H1 (cell line): ENCODE measurements around the gene CAT. TPM values are rescaled to one million over a fixed set of nuclear protein-coding genes. Genes with fewer than 3 reads are reported as not detected.

ENCODE experiments used
- CTCF ChIA-PET: fragments of 300-600 bp; sonication (Branson Sonifier 250); formaldehyde crosslinking; loops from one replicate; lab custom pipeline; 2021; ENCODE audit not compliant: partially characterized antibody; lab: Charles Lee
- POLR2A ChIA-PET: fragments of 300-600 bp; sonication (Branson Sonifier 250); formaldehyde crosslinking; loops from one replicate; lab custom pipeline; 2021; ENCODE audit warnings: inconsistent platforms; ENCODE audit not compliant: partially characterized antibody; lab: Charles Lee
- DNase-seq, 2 experiments: peaks; one replicate each; pipeline versions ENCODE4 v3.0.0 to v3.0.0-alpha.2; 2010 to 2022; ENCODE audit warnings: low spot score in 2 of 2, low read depth in 1 of 2, mixed read lengths in 1 of 2
- FAIRE-seq: peaks from 2 replicates; lab custom pipeline; 2011; peaks lifted over from hg19 to GRCh38; lab: Jason Lieb, UNC
- H2AFZ ChIP-seq: 2 replicates; pipeline ENCODE4 v1.8.1; 2012; ENCODE audit warnings: low read length, inconsistent platforms
- H2AK5ac ChIP-seq: 2 replicates; pipeline ENCODE4 v1.6.1; 2013; ENCODE audit warnings: low read depth, low read length
- H2BK120ac ChIP-seq: replicated peaks from 2 replicates; pipeline ENCODE3; 2013; ENCODE audit warnings: low read depth, low read length, inconsistent platforms
- H2BK12ac ChIP-seq: 2 replicates; pipeline ENCODE4 v1.6.1; 2013; ENCODE audit warnings: low read depth, low read length
- H2BK15ac ChIP-seq: 2 replicates; pipeline ENCODE4 v1.6.1; 2013; ENCODE audit warnings: low read length
- H2BK20ac ChIP-seq: 2 replicates; pipeline ENCODE4 v1.6.1; 2013; ENCODE audit warnings: low read length
- H2BK5ac ChIP-seq: 2 replicates; pipeline ENCODE4 v1.6.1; 2013; ENCODE audit warnings: low read depth, low read length
- H3K14ac ChIP-seq: 2 replicates; pipeline ENCODE4 v1.6.1; 2013; ENCODE audit warnings: inconsistent platforms; ENCODE audit not compliant: insufficient read length
- H3K18ac ChIP-seq: 2 replicates; pipeline ENCODE4 v1.6.1; 2013; ENCODE audit warnings: low read length; ENCODE audit errors: extremely low read depth
- H3K23ac ChIP-seq: 2 replicates; pipeline ENCODE4 v1.6.1; 2013; ENCODE audit warnings: inconsistent platforms; ENCODE audit not compliant: insufficient read length
- H3K23me2 ChIP-seq: 2 replicates; pipeline ENCODE4 v1.6.1; 2013; ENCODE audit warnings: low read depth, low read length
- H3K27ac ChIP-seq: 2 replicates; pipeline ENCODE4 v1.6.1; 2011; ENCODE audit warnings: low read depth, low read length, inconsistent platforms
- H3K27me3 ChIP-seq, 4 experiments: replicated peaks in 1 of 4; 1 replicate in 1 of 4; 2 replicates in 3 of 4; pipeline versions ENCODE4 v1.6.1 to v1.8.1; 2011 to 2013; ENCODE audit warnings: low read length in 3 of 4, mild to moderate bottlenecking in 3 of 4, inconsistent platforms in 2 of 4, mixed read lengths in 2 of 4, moderate library complexity in 1 of 4; ENCODE audit not compliant: control insufficient read depth in 3 of 4, insufficient read depth in 3 of 4; ENCODE audit errors: extremely low read depth in 1 of 4
- H3K36me3 ChIP-seq, 4 experiments: 2 replicates each; pipeline versions ENCODE4 v1.6.1 to v1.8.1; 2011 to 2013; ENCODE audit warnings: mild to moderate bottlenecking in 4 of 4, low read length in 3 of 4, moderate library complexity in 2 of 4, control low read depth in 1 of 4, inconsistent platforms in 1 of 4; ENCODE audit not compliant: insufficient read depth in 4 of 4, control insufficient read depth in 2 of 4
- H3K4ac ChIP-seq: replicated peaks from 2 replicates; pipeline ENCODE3; 2013; ENCODE audit warnings: low read length, low read depth, mixed read lengths, inconsistent platforms; ENCODE audit not compliant: insufficient read length
- H3K4me1 ChIP-seq, 4 experiments: replicated peaks in 1 of 4; 1 replicate in 1 of 4; 2 replicates in 3 of 4; pipeline versions ENCODE4 v1.6.1 to v1.8.1; 2011 to 2013; ENCODE audit warnings: low read length in 3 of 4, inconsistent platforms in 2 of 4, mixed read lengths in 1 of 4; ENCODE audit not compliant: insufficient read depth in 4 of 4, control insufficient read depth in 3 of 4
- H3K4me2 ChIP-seq, 2 experiments: 2 replicates each; pipeline versions ENCODE4 v1.6.1 to v1.8.1; 2011 to 2013; ENCODE audit warnings: low read depth in 2 of 2, low read length in 2 of 2, control low read depth in 1 of 2, inconsistent platforms in 1 of 2, mild to moderate bottlenecking in 1 of 2; ENCODE audit not compliant: insufficient read depth in 1 of 2
- H3K4me3 ChIP-seq, 4 experiments: fragments of 200-600, 300-600 bp in 1 of 4; sonication (generic), shearing (Covaris generic), sonication (Bioruptor Twin) in 1 of 4; 2 replicates each; pipeline versions ENCODE4 v1.5.1 to v1.8.1; 2011 to 2016; ENCODE audit warnings: low read length in 4 of 4, low read depth in 3 of 4, control low read depth in 2 of 4, inconsistent platforms in 2 of 4, mild to moderate bottlenecking in 2 of 4, mixed read lengths in 1 of 4, moderate library complexity in 1 of 4; ENCODE audit not compliant: insufficient read depth in 2 of 4; ENCODE audit errors: extremely low read depth in 1 of 4
- H3K56ac ChIP-seq: replicated peaks from 2 replicates; pipeline ENCODE3; 2013; ENCODE audit warnings: low read depth, mild to moderate bottlenecking, mixed read lengths, low read length, inconsistent platforms; ENCODE audit not compliant: insufficient read length
- H3K79me1 ChIP-seq: 2 replicates; pipeline ENCODE4 v1.6.1; 2013; ENCODE audit warnings: low read depth, low read length, control low read depth
- H3K79me2 ChIP-seq, 2 experiments: 2 replicates each; pipeline versions ENCODE4 v1.6.1 to v1.8.1; 2012 to 2013; ENCODE audit warnings: low read length in 2 of 2, mild to moderate bottlenecking in 2 of 2, inconsistent platforms in 1 of 2; ENCODE audit not compliant: insufficient read depth in 2 of 2, control insufficient read depth in 1 of 2
- H3K9ac ChIP-seq, 4 experiments: replicated peaks in 1 of 4; 1 replicate in 1 of 4; 2 replicates in 3 of 4; pipeline versions ENCODE4 v1.6.1 to v1.8.1; 2011 to 2013; ENCODE audit warnings: low read depth in 3 of 4, low read length in 3 of 4, control low read depth in 2 of 4, mild to moderate bottlenecking in 2 of 4, moderate library complexity in 2 of 4, inconsistent platforms in 1 of 4; ENCODE audit errors: extremely low read depth in 1 of 4
- H3K9me3 ChIP-seq, 2 experiments: 2 replicates each; pipeline versions ENCODE4 v1.6.1 to v1.8.1; 2012 to 2013; ENCODE audit warnings: mild to moderate bottlenecking in 2 of 2, moderate library complexity in 2 of 2, control low read depth in 1 of 2, inconsistent platforms in 1 of 2, low read depth in 1 of 2, low read length in 1 of 2, mixed read lengths in 1 of 2; ENCODE audit not compliant: insufficient read depth in 2 of 2
- H4K20me1 ChIP-seq, 2 experiments: replicated peaks in 1 of 2; 2 replicates each; pipeline versions ENCODE3 to v1.8.1; 2011 to 2013; ENCODE audit warnings: inconsistent platforms in 2 of 2, low read length in 2 of 2, mild to moderate bottlenecking in 1 of 2; ENCODE audit not compliant: insufficient read depth in 2 of 2, control insufficient read depth in 1 of 2
- H4K5ac ChIP-seq: 2 replicates; pipeline ENCODE4 v1.6.1; 2013; ENCODE audit warnings: low read length, low read depth, mixed read lengths, inconsistent platforms; ENCODE audit not compliant: insufficient read length
- H4K8ac ChIP-seq: 2 replicates; pipeline ENCODE4 v1.8.0; 2013; ENCODE audit warnings: mild to moderate bottlenecking, moderate library complexity, low read length, inconsistent platforms; ENCODE audit not compliant: insufficient read depth; ENCODE audit errors: extremely low read depth
- H4K91ac ChIP-seq: replicated peaks from 2 replicates; pipeline ENCODE3; 2013; ENCODE audit warnings: low read length, mixed read lengths, inconsistent platforms; ENCODE audit not compliant: insufficient read length
- CBX8 ChIP-seq: fragments of 300-800, 300-1000 bp; sonication (generic); IDR thresholded peaks from 2 replicates; pipeline ENCODE4 v1.7.1; 2016; ENCODE audit warnings: low read depth, low read length, borderline replicate concordance
- HDAC2 ChIP-seq, 2 experiments: fragments of 300-600 bp in 1 of 2; sonication (generic) in 1 of 2; IDR thresholded peaks; 2 replicates each; pipeline ENCODE4 v1.6.1; 2011 to 2012; ENCODE audit warnings: low read depth in 2 of 2, low read length in 2 of 2, mild to moderate bottlenecking in 2 of 2, moderate library complexity in 2 of 2, borderline replicate concordance in 1 of 2, inconsistent platforms in 1 of 2
- KDM4A ChIP-seq: IDR thresholded peaks from one replicate; pipeline ENCODE4 v1.7.1; 2012; ENCODE audit warnings: low read depth, mild to moderate bottlenecking, moderate library complexity, low read length, inconsistent platforms; ENCODE audit not compliant: severe bottlenecking
- KDM5A ChIP-seq: fragments of 200-600 bp; IDR thresholded peaks from 2 replicates; pipeline ENCODE4 v1.7.1; 2012; ENCODE audit warnings: mild to moderate bottlenecking, low read length, inconsistent platforms, mixed read lengths
- MAFK ChIP-seq: IDR thresholded peaks from 2 replicates; pipeline ENCODE4 v1.6.1; 2012; ENCODE audit warnings: low read depth, mild to moderate bottlenecking, improper control_type of control experiment, low read length
- POLR2A ChIP-seq, 2 experiments: IDR thresholded peaks; 1 replicate in 1 of 2; 2 replicates in 1 of 2; pipeline ENCODE4 v1.6.1; 2011; ENCODE audit warnings: low read depth in 2 of 2, low read length in 2 of 2, mild to moderate bottlenecking in 2 of 2; ENCODE audit errors: control extremely low read depth in 1 of 2
- RAD21 ChIP-seq, 2 experiments: IDR thresholded peaks in 1 of 2; conservative IDR thresholded peaks in 1 of 2; 2 replicates each; pipeline ENCODE4 v1.6.1; 2011; ENCODE audit warnings: low read depth in 2 of 2, low read length in 2 of 2, improper control_type of control experiment in 1 of 2, inconsistent platforms in 1 of 2, mild to moderate bottlenecking in 1 of 2, moderate library complexity in 1 of 2
- SAP30 ChIP-seq: fragments of 300-600 bp; sonication (generic); IDR thresholded peaks from 2 replicates; pipeline ENCODE4 v1.7.1; 2012; ENCODE audit warnings: low read length, moderate library complexity, mild to moderate bottlenecking, inconsistent platforms; ENCODE audit not compliant: insufficient read depth, insufficient replicate concordance
- SRF ChIP-seq: IDR thresholded peaks from 2 replicates; pipeline ENCODE4 v1.6.1; 2011; ENCODE audit warnings: mild to moderate bottlenecking, low read depth, low read length, moderate library complexity
- TBP ChIP-seq: IDR thresholded peaks from 2 replicates; pipeline ENCODE4 v1.6.1; 2011; ENCODE audit warnings: low read depth, low read length, improper control_type of control experiment
- TEAD4 ChIP-seq: IDR thresholded peaks from 2 replicates; pipeline ENCODE4 v1.6.1; 2012; ENCODE audit warnings: low read depth, low read length, inconsistent platforms, mixed read lengths
- WGBS, 2 experiments: shearing (Covaris generic) in 1 of 2; methylation state at CpG; one replicate each; pipeline versions ENCODE4 v1.1.6 to v1.1.7; 2013 to 2015; ENCODE audit warnings: low lambda C conversion rate in 2 of 2, mixed read lengths in 2 of 2, inconsistent platforms in 1 of 2, low coverage in 1 of 2, missing lambda C conversion rate in 1 of 2; ENCODE audit not compliant: insufficient replicate concordance in 2 of 2, insufficient coverage in 1 of 2, insufficient read length in 1 of 2; ENCODE audit errors: extremely low coverage in 1 of 2, missing lambda C conversion rate in 1 of 2; 5-methylcytosine and 5-hydroxymethylcytosine counted together
- polyA plus RNA-seq, 7 experiments: library from polyadenylated mRNA; depleted of rRNA in 3 of 7; stranded (reverse) in 5 of 7; unstranded in 2 of 7; fragments of >200 nt in 5 of 7; fragments of 200-250 nt in 2 of 7; gene quantifications; 1 replicate in 5 of 7; 2 replicates in 1 of 7; 4 replicates in 1 of 7; pipeline versions ENCODE4 v1.2.1 to v1.2.3, GENCODE V29; 2011 to 2013; ENCODE audit warnings: missing spikeins in 2 of 7, mixed read lengths in 2 of 7
- total RNA-seq: library from RNA; stranded (reverse); fragmentation: NEBNext Ultra II Directional; extraction: Animal tissue kit (Norgen Biotek cat#: 25700); gene quantifications from 2 replicates; pipeline ENCODE4 v1.2.1, GENCODE V29; 2021

CAT gene
- total and polyA plus RNA-seq, 2 of the 8 experiments (the other 6 are each of a cell fraction or from before 2014, with no cell fraction given): 9.6 to 15.0 TPM

DNA sequence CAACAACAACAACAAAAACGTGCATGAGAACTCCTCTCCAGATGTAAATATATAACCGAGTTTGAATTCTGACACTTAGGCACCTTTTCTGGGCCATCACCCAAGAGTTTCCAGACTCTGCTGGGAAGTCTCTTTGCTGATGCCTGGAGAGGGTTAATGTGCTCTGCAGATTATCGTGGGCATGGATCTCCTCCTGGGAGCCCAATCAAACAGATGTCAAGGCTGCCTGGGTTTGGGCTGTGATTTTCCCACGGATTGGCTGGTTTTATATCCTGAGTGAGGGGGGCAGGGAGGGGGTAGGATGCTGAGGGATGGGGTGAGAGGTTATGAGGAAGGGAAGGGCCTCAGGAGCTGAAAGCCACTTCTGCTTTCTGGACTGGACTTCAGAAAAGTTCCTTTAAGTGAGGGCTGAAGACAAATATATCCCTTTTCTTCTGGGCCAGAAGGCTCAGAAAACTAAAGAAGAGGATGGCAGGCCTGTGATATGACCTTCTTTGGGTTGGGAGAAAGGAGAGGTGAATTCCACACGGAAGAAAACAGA lies 70.7 kb downstream of the CAT start:
- POLR2A ChIA-PET: no interaction called here
- no peak overlapping the region for H2AFZ ChIP-seq
- DNase-seq (no peak), FAIRE-seq (no peak)
- H4K8ac ChIP-seq: no peak overlapping the region
- H3K23ac ChIP-seq: no peak overlapping the region
- H3K4me2 ChIP-seq: no peak overlapping the region
- H3K56ac ChIP-seq: no peak overlapping the region
- H3K9ac ChIP-seq: no peak overlapping the region
- H2BK20ac ChIP-seq: no peak overlapping the region
- no peaks in the 10 kb centered on the region for H3K27me3 ChIP-seq
- peaks cover 0 to 9% (median 5%) of the 10 kb centered on the region in 4 experiments; a peak in 4 of 7 replicates for H3K4me1 ChIP-seq
- H3K23me2 ChIP-seq: no peaks in the 10 kb centered on the region
- no peak overlapping the region for H2BK120ac ChIP-seq
- no peak overlapping the region for H4K5ac ChIP-seq
- H2AK5ac ChIP-seq: no peak overlapping the region
- no peak overlapping the region for H2BK15ac ChIP-seq
- no peak overlapping the region for H3K27ac ChIP-seq
- no peaks in the 10 kb centered on the region for H3K9me3 ChIP-seq
- TF ChIP-seq KDM5A (no peak), RAD21 (IDR thresholded peaks at IDR 0.05 in 1 of 2, conservative IDR thresholded peaks at IDR 0.05 in 1 of 2; ENCODE audit: low read depth in 2 of 2, low read length in 2 of 2) (no peak), MAFK (no peak), CBX8 (no peak), POLR2A (IDR thresholded peaks at IDR 0.05; ENCODE audit: control extremely low read depth in 1 of 2, low read depth in 2 of 2, low read length in 2 of 2) (no peak), TBP (no peak), TEAD4 (no peak), SAP30 (no peak), HDAC2 (IDR thresholded peaks at IDR 0.05; ENCODE audit: borderline replicate concordance in 1 of 2, low read depth in 2 of 2, low read length in 2 of 2) (no peak), SRF (no peak), KDM4A (no peak)
- no peak overlapping the region for H3K14ac ChIP-seq
- H4K91ac ChIP-seq: no peak overlapping the region
- 57% methylated on average over 5 of the region's 5 CpGs; no CpG with 5 or more reads in 1 of the 2 experiments for WGBS, 2 experiments
- no peaks in the 10 kb centered on the region for H4K20me1 ChIP-seq
- H2BK12ac ChIP-seq: no peak overlapping the region
- H3K4me3 ChIP-seq: no peak overlapping the region
- H3K79me2 ChIP-seq: no peaks in the 10 kb centered on the region
- H3K4ac ChIP-seq: no peak overlapping the region
- no peaks in the 10 kb centered on the region for H3K36me3 ChIP-seq
- H2BK5ac ChIP-seq: no peak overlapping the region
- CTCF ChIA-PET: interaction anchor here (5.5 kb wide), 1 partner anchor 15 kb away, joined by 72 read pairs; no protein-coding TSS in a partner anchor
- no peak overlapping the region for H3K18ac ChIP-seq
- no peaks in the 10 kb centered on the region for H3K79me1 ChIP-seq
